GM19467 (cell line): ENCODE data around the gene ARID5A.

Source experiments
- ATAC-seq: cut with Tn5 transposase; IDR thresholded peaks from one replicate; pipeline ENCODE4 v1.9.1; 2021; ENCODE audit warnings: mild to moderate bottlenecking, moderate library complexity; ENCODE audit not compliant: unreplicated experiment

The ARID5A gene

DNA sequence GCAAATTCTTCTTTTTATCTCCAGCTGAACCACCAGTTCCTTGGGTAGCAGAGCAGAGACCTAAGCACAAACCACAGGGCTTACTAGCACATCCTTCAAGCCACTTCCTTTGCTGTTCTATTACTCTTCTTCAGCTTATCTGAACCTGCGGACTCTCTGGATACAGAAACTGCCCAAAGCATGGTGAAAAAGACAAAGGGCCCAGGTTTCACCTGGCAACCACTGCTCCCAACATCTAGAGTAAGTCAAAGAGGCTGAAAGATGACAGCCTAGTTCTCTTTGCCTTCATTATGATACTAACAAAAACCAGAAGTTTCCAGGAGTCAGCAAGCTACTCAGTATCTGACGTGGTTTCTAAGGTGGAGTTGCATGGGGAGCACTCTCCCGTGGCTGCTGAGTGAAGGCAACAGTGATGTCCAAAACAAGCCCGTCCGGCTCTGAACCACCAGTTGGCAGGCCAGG is 58.2 kb downstream of the ARID5A start:
- ATAC-seq, result no peak

DNA sequence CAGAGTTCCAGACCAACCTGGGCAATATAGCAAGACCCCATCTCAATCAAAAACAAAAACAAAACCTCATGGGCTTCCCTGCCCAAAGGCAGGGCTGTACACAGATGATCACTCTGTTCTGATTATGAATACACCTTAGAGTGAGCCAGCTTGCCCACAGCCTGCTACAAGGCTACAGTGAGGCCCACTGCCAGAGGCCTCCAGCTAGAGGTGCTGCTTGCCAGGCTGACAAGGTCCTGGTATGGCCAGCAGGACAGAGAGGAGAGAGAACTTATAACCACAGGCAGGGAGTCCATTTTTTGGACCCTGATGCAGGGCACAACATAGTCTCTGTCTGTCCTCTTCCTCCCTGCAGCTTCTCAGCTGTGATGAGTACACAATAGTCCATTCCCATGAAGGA is 60.0 kb downstream of the ARID5A start:
- no peak for ATAC-seq

DNA sequence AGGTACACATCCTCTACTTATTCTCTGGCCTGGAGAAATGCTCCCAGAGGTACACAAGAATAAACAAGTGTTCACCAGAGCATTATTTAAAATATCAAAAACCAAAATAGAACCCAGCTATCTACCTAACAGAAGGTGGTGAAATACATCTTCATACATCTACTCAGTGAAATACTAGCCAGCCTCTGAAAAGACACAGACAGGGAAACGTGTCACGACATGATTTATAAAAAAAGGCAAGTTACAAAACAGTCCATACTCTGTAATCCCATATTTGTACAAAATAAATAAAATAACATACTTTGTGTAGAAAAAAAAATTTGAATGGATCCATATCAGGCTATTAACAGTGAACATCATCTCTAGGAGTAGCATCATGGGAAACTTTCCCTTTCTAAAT is 63.4 kb downstream of the ARID5A start:
- ATAC-seq, result no peak

DNA sequence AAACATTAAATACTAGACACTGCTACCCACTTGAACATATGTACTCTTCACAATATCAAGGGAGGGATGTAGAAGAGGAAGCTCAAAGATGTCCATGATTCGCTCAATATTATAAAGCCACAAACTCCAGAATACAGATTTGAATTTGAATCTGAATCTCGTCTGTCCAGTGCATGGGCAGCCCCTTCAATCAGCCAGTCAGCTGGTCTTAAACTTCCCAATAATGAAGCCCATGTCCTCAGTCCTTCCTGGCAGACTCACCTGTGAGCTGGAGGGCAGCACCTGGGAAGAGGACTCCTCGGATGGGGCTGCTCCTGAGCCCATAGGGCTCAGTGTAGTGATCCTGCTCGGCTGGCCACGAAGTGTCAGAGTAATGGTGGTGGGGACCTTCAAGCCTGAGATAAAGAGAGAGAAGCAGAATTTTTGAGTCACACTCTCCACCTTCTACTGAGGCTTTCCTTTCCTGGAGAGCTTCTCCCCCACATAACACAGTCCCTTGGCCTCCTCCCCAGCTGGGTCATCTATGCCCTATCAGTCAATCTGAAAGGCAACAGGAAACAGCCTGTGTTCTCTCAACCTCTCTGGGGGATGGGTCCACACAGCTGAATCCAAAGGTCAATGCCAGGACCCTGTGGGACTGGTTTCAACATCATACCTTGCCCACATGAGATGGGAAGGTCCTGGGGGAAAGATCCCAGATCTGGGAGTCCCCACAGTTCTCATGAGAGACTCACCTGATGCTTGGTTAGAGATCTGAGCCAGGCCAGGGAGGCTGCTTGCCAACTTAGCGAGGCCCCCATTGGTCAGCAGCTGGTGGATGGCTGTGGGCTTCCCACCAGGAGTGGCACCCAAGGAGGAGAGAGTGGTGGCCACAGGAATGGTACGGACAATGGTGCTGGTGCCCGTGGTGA is 65.1 kb downstream of the ARID5A start:
- ATAC-seq, result no peak
